Smooth muscle cell (in vitro differentiated cells): Measurements from ENCODE around the gene SH3BP5. TPM values are rescaled to one million over a fixed set of nuclear protein-coding genes. Genes with fewer than 3 reads are reported as not detected.
A peak's percentile ranks its signal among the peaks of the same experiment; 100 is the strongest.

Source experiments
- DNase-seq: peaks from one replicate; lab custom pipeline; 2025; ENCODE audit not compliant: unreplicated experiment; lab: John Stamatoyannopoulos, UW
- H2AFZ ChIP-seq: fragments of 200-600 bp; sonication (generic); 2 replicates; pipeline ENCODE4 v1.6.0; 2016; ENCODE audit warnings: antibody characterized with exemption, low read depth, mild to moderate bottlenecking
- H3F3A ChIP-seq: fragments of 200-600 bp; sonication (generic); 2 replicates; pipeline ENCODE4 v1.6.0; 2017; ENCODE audit warnings: antibody characterized with exemption, low read depth
- H3K27ac ChIP-seq: fragments of 200-600 bp; sonication (generic); 2 replicates; pipeline ENCODE4 v1.5.1; 2016; ENCODE audit warnings: low read depth, mild to moderate bottlenecking
- H3K27me3 ChIP-seq: fragments of 200-600 bp; sonication (generic); 2 replicates; pipeline ENCODE4 v1.6.1; 2016; ENCODE audit warnings: low read depth, mild to moderate bottlenecking
- H3K36me3 ChIP-seq: fragments of 200-600 bp; sonication (generic); 2 replicates; pipeline ENCODE4 v1.5.1; 2016; ENCODE audit warnings: low read depth
- H3K4me1 ChIP-seq: fragments of 200-600 bp; sonication (generic); 2 replicates; pipeline ENCODE4 v1.5.1; 2016; ENCODE audit warnings: low read depth
- H3K4me2 ChIP-seq: fragments of 200-600 bp; sonication (generic); 2 replicates; pipeline ENCODE4 v1.6.0; 2016; ENCODE audit warnings: mild to moderate bottlenecking
- H3K4me3 ChIP-seq: fragments of 200-600 bp; sonication (generic); 2 replicates; pipeline ENCODE4 v1.5.1; 2016; ENCODE audit warnings: mild to moderate bottlenecking
- H3K79me2 ChIP-seq: fragments of 200-600 bp; sonication (generic); 2 replicates; pipeline ENCODE4 v1.6.0; 2016; ENCODE audit warnings: low read depth, mild to moderate bottlenecking
- H3K9ac ChIP-seq: fragments of 200-600 bp; sonication (generic); 2 replicates; pipeline ENCODE4 v1.6.0; 2016; ENCODE audit warnings: low read depth
- H3K9me3 ChIP-seq: fragments of 200-600 bp; sonication (generic); replicated peaks from 2 replicates; pipeline ENCODE4 v1.5.1; 2016; ENCODE audit warnings: low read depth
- H4K20me1 ChIP-seq: fragments of 200-600 bp; sonication (generic); 2 replicates; pipeline ENCODE4 v1.6.0; 2016; ENCODE audit warnings: low read depth
- CTCF ChIP-seq: fragments of 200-600 bp; sonication (generic); IDR thresholded peaks from 2 replicates; pipeline ENCODE4 v1.5.1; 2017; ENCODE audit warnings: borderline replicate concordance, mild to moderate bottlenecking, antibody characterized with exemption; ENCODE audit not compliant: insufficient read depth, poor library complexity, severe bottlenecking
- WGBS: methylation state at CpG from one replicate; pipeline ENCODE4 v1.1.7; 2016; ENCODE audit warnings: low lambda C conversion rate; 5-methylcytosine and 5-hydroxymethylcytosine counted together
- polyA plus RNA-seq: library from polyadenylated mRNA; unstranded; fragments of >200 nt; fragmentation: Nextera tagmentation; extraction: Ambion mirVana; gene quantifications from 2 replicates; pipeline ENCODE4 v1.2.1, GENCODE V29; 2016
- total RNA-seq: library from RNA; depleted of rRNA; stranded (reverse); fragments of >200 nt; gene quantifications from 2 replicates; pipeline ENCODE4 v1.2.3, GENCODE V29; 2014

The SH3BP5 gene
- total and polyA plus RNA-seq, 2 experiments from 2014 or later: 10.7 to 12.7 TPM

DNA sequence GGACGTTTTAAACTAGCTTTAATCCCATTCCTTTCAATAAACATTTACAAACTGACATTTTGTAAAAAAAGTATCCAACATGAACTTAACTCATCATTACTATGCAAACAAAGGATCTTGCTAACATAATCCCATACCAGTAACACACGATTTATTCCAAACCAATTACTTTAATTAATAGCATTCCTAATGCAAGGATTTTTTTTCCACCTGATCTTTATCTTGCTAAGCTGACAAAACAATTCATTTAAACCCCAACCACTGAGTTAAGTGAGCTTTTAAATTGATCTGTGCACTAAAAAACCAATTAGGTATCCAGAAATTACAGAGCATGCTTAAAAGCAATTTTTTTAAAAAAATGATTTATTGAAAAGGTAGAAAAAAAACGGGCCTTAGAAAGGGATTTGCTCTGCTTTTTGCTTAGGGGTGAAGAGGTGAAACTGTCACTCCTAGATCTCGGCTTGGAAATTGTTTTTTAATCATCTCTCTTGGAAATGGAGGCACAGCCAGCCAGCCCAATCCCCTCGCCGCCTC, 1.2 kb downstream of the SH3BP5 start:
- Histone ChIP-seq H2AFZ (peak overlapping the region; percentile 99), H3K36me3 (no peaks in the 10 kb centered on the region), H3K4me3 (peak overlapping the region; percentile 92), H3K27me3 (no peaks in the 10 kb centered on the region), H3K4me1 (peaks cover 24% of the 10 kb centered on the region), H3K9ac (peak overlapping the region; percentile 65), H3K9me3 (no peaks in the 10 kb centered on the region), H3K4me2 (peak overlapping the region; percentile 97), H3K27ac (peak overlapping the region; percentile 28), H3K79me2 (peaks cover 25% of the 10 kb centered on the region), H4K20me1 (no peaks in the 10 kb centered on the region), H3F3A (no peaks in the 10 kb centered on the region)
- 12% methylated on average over 6 of the region's 6 CpGs for WGBS
- no peak for TF ChIP-seq CTCF
- DNase-seq: no peak

DNA sequence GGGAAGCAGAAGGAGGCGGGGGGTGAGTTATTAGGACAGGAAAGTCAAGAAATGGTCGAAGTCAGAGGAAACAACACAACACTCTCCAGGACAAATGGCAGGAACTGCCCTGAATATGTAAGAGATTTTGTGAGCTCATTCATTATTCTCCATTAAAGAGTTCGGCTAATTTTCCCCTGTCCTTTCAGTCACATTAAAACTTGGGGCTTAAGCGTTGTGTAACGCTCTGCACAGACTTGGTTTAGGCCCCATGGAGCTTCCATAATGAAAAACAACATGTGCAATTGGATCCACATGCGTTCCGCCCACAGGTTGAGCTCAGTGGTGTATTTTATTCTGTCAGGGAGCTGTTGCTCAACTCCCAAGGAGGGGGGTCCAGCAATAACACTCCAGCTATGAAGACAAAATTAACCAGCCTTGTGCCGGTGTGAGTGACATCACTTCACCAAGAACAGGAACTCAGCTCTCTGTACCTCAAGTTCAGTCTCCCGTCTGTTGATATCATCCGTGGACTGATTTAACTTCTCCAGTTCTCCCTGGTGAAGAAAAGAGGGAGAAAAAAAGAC, 2.3 kb downstream of the SH3BP5 start:
- H4K20me1 ChIP-seq: no peaks in the 10 kb centered on the region
- peaks cover 28% of the 10 kb centered on the region for H3K4me1 ChIP-seq
- peak overlapping the region; percentile 54 for H3K27ac ChIP-seq
- peaks cover 25% of the 10 kb centered on the region for H3K79me2 ChIP-seq
- no peak for DNase-seq
- peak overlapping the region; percentile 92 for H3K4me3 ChIP-seq
- WGBS: 32% methylated on average over 10 of the region's 10 CpGs
- no peak overlapping the region for H2AFZ ChIP-seq
- H3K27me3 ChIP-seq: no peaks in the 10 kb centered on the region
- H3K9me3 ChIP-seq: no peaks in the 10 kb centered on the region
- no peak overlapping the region for H3K9ac ChIP-seq
- no peak for TF ChIP-seq CTCF
- H3F3A ChIP-seq: peaks cover 6% of the 10 kb centered on the region
- H3K4me2 ChIP-seq: peak overlapping the region; percentile 97
- no peaks in the 10 kb centered on the region for H3K36me3 ChIP-seq

GRCh38 chr3:15329046-15330005, 3.1 kb downstream of the SH3BP5 start:
- no peak for TF ChIP-seq CTCF
- Histone ChIP-seq H3K9me3 (no peaks in the 10 kb centered on the region), H2AFZ (no peak overlapping the region), H3K27ac (peak overlapping the region; percentile 54), H3K9ac (peak overlapping the region; percentile 14), H3K4me2 (peak overlapping the region; percentile 97), H3K4me1 (peaks cover 36% of the 10 kb centered on the region), H3K4me3 (no peak overlapping the region), H3K79me2 (peaks cover 26% of the 10 kb centered on the region), H4K20me1 (no peaks in the 10 kb centered on the region), H3K27me3 (no peaks in the 10 kb centered on the region), H3F3A (peaks cover 13% of the 10 kb centered on the region), H3K36me3 (no peaks in the 10 kb centered on the region)
- 56% methylated on average over 11 of the region's 11 CpGs for WGBS
- no peak for DNase-seq
